ACC112 (cell line): ENCODE results near the gene CTBP2.

Experiments
- H2AFZ ChIP-seq: fragments of 200-600 bp; sonication (generic); one replicate; pipeline ENCODE4 v1.6.0; 2017; ENCODE audit warnings: antibody characterized with exemption, low read length; ENCODE audit not compliant: unreplicated experiment
- H3K27ac ChIP-seq: fragments of 200-600 bp; sonication (generic); 2 replicates; pipeline ENCODE4 v1.5.1; 2014; ENCODE audit warnings: low read depth, mild to moderate bottlenecking, antibody characterized with exemption, low read length, moderate library complexity
- H3K27me3 ChIP-seq: fragments of 200-600 bp; sonication (generic); 2 replicates; pipeline ENCODE4 v1.6.1; 2014; ENCODE audit warnings: mild to moderate bottlenecking, antibody characterized with exemption, low read length, moderate library complexity, mixed read lengths; ENCODE audit not compliant: insufficient read depth
- H3K36me3 ChIP-seq: fragments of 200-600 bp; sonication (generic); 2 replicates; pipeline ENCODE4 v1.6.1; 2016; ENCODE audit warnings: mild to moderate bottlenecking, antibody characterized with exemption, low read length, moderate library complexity, mixed read lengths; ENCODE audit not compliant: insufficient read depth
- H3K4me1 ChIP-seq: fragments of 200-600 bp; sonication (generic); one replicate; pipeline ENCODE4 v1.6.1; 2016; ENCODE audit warnings: low read length, mixed read lengths; ENCODE audit not compliant: insufficient read depth, unreplicated experiment, control insufficient read depth
- H3K4me3 ChIP-seq: fragments of 200-600 bp; sonication (generic); 2 replicates; pipeline ENCODE4 v1.5.1; 2014; ENCODE audit warnings: mild to moderate bottlenecking, low read depth, low read length
- H3K79me2 ChIP-seq: fragments of 200-600 bp; sonication (generic); one replicate; pipeline ENCODE4 v1.6.0; 2016; ENCODE audit warnings: low read length; ENCODE audit not compliant: control insufficient read depth, unreplicated experiment, insufficient read depth

The CTBP2 gene

DNA sequence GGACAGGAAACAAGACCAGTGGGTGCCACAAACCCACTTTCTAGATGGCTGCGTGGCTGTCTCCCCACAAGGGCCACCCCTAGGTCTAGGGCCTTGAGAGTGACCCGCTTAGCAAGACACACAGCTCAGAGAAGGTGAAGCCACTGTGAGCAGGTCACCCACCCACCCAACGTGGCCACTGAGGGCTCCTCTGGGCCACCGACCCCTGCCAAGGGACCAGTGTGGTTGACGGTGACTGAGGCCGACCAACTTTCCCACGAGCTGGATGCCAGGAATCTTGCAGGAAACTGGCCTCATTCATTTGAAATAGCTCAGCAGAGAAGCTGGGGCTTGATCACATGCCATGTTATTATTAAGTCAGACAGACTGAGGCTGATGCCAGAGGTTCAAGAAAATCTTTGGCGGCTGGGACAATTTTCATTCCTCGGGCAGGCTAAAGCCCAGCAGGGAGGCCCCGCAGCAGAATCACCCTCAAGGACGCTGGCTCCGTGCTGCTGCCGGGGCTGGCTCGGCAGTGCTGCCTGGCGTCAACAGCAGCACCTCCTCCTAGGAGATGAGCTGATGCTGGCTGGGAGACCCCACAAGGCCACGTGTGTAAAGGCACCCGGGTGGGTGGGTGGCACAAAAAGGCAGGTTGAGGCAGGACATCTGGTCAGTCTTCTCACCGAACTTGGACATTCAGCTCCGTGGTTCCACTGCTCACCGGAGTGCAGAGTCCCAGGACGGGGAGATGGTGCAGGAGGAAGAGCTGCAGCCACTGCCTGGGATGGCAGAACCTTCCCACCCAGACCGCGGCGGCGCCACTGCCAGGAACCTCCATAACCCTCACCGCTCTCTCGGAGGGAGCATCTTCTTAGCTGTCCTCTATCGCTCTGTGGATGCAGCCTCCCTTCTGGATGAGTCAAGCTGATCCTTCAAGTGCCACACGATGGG lies 160.7 kb downstream of the CTBP2 start:
- no peaks in the 10 kb centered on the region for H3K36me3 ChIP-seq
- H3K4me3 ChIP-seq = no peak overlapping the region
- no peak overlapping the region for H3K27ac ChIP-seq
- no peak overlapping the region for H2AFZ ChIP-seq
- H3K79me2 ChIP-seq = no peaks in the 10 kb centered on the region
- no peaks in the 10 kb centered on the region for H3K4me1 ChIP-seq
- no peaks in the 10 kb centered on the region for H3K27me3 ChIP-seq

DNA sequence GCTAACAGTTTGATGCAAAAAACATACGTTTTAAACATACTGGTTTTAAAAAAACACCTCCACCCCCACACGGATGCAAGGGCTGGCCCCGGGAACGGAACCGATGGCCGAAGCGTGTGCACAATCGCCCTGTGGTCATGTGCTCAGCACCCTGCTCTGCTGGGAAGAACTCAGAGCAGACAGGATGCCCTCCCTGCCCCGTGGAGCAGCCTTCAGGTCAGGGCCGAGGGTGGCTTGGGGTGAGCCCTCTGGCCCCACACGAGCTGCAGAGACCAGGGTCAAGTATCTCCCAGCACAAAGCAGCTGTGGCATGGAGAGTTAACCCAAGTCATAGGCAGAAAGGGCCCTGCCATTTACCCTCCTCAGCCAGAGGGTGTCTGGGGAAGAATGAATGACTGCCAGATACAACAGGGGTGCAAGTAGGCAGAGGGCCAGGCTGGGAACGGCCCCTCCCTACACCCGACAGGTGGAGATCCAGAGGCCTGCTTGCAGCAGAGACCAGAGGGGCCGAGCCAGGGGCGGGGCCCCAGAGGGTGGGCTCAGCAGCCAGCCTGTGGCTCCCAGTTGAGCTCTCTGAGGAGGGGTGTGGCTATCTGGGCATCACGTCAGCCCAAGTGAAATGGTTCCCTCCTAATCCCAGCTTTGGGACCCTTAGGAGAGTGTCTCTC lies 161.6 kb downstream of the CTBP2 start:
- Histone ChIP-seq H3K27me3 (no peaks in the 10 kb centered on the region), H2AFZ (no peak overlapping the region), H3K27ac (no peak overlapping the region), H3K79me2 (no peaks in the 10 kb centered on the region), H3K4me3 (no peak overlapping the region), H3K4me1 (no peaks in the 10 kb centered on the region), H3K36me3 (no peaks in the 10 kb centered on the region)

DNA sequence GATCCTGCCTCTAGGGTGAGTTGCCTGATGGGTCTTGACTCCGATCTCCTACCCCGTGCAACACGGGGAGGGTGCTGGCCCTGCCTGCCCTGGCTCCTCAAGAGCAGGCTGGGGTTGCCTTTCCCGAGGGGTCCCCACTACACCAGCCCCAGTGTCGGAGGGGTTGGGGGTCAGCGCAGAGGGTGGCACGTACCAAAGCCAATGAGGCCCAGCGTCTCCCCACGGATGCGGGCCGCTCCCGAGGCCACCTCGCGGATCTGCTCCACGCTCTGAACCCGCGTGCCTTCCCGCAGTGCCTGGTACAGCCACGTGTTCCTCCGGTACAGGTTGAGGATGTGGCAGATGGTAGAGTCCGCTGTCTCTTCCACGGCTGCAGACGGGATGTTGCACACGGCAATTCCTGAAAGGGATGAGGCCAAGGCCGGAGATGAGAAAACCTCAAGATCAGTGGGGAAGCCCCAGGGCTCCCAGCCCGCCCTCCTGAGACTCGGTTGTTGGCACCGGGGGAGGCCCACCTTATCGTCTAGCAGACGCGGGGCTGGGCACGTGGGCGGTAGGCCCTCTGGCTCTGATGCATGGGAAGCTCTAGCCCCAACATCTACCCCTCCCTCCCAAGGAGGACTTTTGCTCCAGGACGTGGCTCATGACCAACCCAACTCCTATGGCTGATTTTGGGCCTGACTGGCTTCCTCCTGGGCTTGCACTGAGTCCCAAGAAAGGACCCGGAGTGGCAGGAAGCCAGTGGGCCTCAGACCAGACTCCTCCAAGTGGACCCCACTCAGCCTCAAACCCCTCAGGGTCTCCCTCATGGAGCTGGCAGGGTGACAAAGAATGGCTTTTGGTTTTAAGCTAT lies 162.4 kb downstream of the CTBP2 start:
- no peak overlapping the region for H2AFZ ChIP-seq
- H3K36me3 ChIP-seq = 0 out of 2 replicates have a peak, but pooled peaks cover 3% of the 10 kb centered on the region
- H3K27ac ChIP-seq = no peak overlapping the region
- no peaks in the 10 kb centered on the region for H3K4me1 ChIP-seq
- H3K27me3 ChIP-seq = no peaks in the 10 kb centered on the region
- no peaks in the 10 kb centered on the region for H3K79me2 ChIP-seq
- H3K4me3 ChIP-seq = no peak overlapping the region

DNA sequence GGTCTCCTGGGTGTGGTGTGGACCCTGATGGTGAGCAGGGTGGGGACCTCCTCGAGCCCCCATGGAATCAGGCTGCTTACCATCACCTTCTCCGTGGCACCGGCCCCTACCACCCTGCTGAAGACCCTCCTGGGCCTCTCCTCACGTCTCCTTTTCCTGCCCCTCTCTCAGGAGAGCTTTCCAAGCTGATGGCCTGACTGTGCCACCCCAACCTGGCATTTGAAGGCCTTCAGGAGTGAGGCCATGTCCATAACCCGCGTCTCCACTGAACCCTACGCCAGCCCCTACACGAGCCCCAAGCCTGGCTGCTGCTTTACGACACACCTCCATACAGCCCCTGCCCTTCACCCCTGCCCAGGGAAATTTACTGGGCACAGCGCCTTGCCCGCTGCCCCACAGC lies 163.1 kb downstream of the CTBP2 start:
- Histone ChIP-seq H3K36me3 (peaks cover 6% of the 10 kb centered on the region), H3K4me3 (no peak overlapping the region)

DNA sequence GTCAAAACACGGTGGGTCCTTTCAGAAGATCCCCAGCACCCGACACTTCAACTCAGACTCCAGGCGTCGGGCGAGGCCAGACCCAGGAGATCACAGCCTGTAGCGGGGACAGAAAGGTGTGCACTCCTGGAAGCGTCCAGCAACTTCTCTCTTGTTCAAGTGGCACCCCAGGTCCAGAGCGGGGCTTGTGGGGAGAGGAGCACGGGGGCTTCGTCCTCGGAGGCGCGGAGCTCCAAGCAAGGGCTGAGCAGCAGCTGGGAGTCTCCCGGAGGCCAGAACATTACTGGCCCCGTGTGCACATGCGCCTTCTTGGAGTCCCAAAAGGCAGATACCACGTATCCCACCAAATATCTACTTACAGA lies 163.5 kb downstream of the CTBP2 start:
- Histone ChIP-seq H3K27ac (no peak overlapping the region), H2AFZ (no peak overlapping the region), H3K36me3 (peaks cover 6% of the 10 kb centered on the region), H3K4me1 (no peaks in the 10 kb centered on the region), H3K4me3 (no peak overlapping the region), H3K79me2 (no peaks in the 10 kb centered on the region), H3K27me3 (no peaks in the 10 kb centered on the region)

More for the DNA sequence above, 163.1 kb downstream of the CTBP2 start:
- Histone ChIP-seq H3K27me3 (no peaks in the 10 kb centered on the region), H2AFZ (no peak overlapping the region), H3K79me2 (no peaks in the 10 kb centered on the region), H3K27ac (no peak overlapping the region), H3K4me1 (no peaks in the 10 kb centered on the region)

DNA sequence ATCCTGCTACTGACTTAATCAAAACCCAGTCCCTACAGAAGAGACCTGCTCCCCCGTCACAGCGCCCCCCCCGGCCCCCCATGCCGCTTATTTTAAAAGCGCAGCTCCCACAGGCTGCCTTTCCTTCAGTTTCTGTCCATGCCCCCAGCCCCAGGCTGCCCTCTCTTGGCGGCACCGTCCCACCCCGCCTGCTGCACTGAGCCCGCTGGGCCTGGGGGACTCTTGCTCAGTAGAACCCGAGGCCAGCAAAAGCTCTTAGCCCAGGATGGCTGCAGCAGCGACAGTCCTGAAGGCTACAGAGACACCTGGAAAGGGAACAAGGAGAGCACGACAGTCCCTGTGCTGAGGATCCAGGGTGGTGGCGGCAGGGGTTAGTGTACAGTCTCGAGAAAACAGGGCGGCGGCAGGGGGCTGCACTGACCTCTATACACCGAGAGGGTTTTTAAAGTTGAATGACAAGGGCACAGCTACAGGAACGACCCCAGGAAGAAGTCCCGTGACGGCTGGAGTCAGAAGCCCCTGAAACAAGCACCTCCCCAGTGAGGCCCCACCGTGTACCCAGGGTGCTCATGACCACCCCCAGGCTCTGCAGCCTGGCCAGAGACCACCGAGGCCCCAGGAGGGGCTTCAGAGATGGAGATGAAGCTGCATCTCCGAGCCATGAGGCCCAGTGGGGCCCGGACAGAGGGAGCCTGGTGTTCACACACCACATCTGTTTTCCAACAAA lies 164.1 kb downstream of the CTBP2 start:
- Histone ChIP-seq H3K36me3 (peaks cover 10% of the 10 kb centered on the region), H2AFZ (no peak overlapping the region), H3K27me3 (no peaks in the 10 kb centered on the region), H3K27ac (no peak overlapping the region), H3K79me2 (no peaks in the 10 kb centered on the region), H3K4me3 (no peak overlapping the region), H3K4me1 (no peaks in the 10 kb centered on the region)

DNA sequence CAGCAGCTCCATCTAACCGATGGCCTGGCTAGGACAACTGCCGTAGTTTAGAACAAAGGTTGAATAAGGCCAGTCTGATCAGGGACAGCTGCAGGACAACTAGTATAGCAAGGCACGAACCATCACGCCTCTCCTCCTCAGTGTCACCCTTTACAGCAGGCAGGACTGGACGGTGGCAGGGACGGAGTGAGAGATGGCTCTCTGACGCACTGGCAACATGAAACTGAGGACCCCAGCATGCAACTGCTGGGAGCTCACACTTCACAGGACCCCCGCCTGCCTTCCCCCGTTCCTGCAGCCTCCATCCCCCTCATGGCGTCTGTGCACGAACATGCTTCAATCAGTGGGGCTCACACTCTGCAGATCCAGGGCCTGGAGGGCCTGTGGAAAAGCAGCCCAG lies 164.8 kb downstream of the CTBP2 start:
- no peak overlapping the region for H3K27ac ChIP-seq
- peaks cover under 1% of the 10 kb centered on the region for H3K79me2 ChIP-seq
- no peak overlapping the region for H2AFZ ChIP-seq
- peaks cover 16% of the 10 kb centered on the region for H3K36me3 ChIP-seq
- no peak overlapping the region for H3K4me3 ChIP-seq
- no peaks in the 10 kb centered on the region for H3K4me1 ChIP-seq
- no peaks in the 10 kb centered on the region for H3K27me3 ChIP-seq

DNA sequence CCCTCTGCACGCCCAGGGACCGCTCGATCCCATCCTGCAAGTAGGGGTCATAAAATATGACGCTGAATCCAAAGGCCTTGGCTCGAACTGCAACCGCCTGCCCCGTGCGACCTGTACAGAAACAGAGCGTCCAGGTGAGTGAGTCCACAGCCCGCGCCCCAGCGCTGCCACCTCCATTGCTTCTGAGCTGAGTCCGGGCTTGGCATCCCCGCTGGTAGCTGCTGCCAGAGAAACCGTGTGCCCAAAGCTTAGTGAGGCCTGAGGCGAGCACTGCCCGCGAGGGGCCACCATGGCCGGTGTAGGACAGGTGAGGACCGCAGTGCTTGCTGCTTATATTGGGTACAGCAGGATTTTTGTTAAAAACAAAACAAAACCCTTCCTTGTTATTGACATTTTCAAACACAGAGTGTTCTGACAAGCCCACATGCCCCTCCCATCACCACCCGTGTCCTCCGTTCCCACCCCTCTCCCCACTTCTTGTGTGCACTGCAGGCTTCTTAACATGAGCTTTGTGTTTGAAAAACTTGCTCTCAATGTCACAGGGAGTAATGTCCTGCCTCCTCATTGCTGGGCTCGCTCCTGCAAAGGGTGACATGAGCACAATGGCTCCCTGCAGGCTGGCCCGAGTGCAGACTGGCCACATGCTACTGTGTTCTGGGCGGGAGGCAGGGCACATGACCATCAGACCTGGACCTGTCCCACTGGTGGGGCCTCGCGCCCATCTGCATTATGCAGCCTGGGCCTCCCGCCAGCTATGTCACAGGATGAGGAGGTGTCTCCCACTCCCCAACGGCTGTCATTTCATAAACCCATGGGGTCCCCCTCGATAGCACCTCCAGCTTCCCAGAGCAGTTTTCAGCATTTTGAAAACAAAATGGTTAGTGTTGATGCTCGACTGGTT lies 165.5 kb downstream of the CTBP2 start:
- Histone ChIP-seq H3K4me3 (no peak overlapping the region), H2AFZ (no peak overlapping the region), H3K27me3 (no peaks in the 10 kb centered on the region), H3K27ac (no peak overlapping the region), H3K36me3 (peaks cover 20% of the 10 kb centered on the region), H3K4me1 (no peaks in the 10 kb centered on the region), H3K79me2 (peaks cover 3% of the 10 kb centered on the region)

DNA sequence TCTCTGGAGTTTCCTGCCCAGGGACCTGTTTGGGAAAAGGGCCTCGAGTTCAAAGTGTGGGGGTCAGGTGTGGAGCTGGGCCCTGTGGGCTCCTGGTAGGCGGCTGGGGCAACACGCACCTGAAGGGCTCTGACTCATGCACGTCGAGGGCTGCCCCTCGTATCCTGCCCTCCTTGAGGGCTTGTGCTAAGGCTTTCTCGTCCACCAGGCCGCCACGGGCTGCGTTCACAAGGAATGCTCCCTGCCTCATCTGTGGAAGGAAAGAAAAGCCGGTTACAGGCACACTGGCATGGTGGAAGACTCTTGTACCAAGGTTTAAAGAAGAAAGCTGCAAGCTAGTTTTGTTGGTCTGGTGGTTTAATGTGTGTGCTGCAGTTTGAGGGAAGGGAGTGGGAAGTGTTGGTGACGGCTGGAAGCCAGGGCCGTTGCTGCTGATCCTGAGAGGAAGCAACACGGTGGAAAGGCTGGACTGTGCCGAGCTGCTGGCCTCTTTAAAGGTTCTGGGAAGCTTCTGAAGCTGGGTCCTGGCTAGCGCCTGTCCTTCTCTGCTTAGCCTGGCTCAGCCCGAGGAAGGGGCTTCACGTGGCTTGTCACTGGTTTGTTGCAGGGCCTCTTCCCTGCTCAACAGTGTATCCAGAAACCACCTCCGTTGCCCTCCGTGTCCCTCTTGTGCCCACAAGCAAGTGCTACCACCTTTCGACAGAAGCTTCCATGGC lies 166.5 kb downstream of the CTBP2 start:
- H2AFZ ChIP-seq = no peak overlapping the region
- no peak overlapping the region for H3K4me3 ChIP-seq
- peaks cover 3% of the 10 kb centered on the region for H3K79me2 ChIP-seq
- no peak overlapping the region for H3K27ac ChIP-seq
- no peaks in the 10 kb centered on the region for H3K27me3 ChIP-seq
- no peaks in the 10 kb centered on the region for H3K4me1 ChIP-seq
- peaks cover 20% of the 10 kb centered on the region for H3K36me3 ChIP-seq
